ENCODE results near the gene IRF2.

The IRF2 gene

DNA sequence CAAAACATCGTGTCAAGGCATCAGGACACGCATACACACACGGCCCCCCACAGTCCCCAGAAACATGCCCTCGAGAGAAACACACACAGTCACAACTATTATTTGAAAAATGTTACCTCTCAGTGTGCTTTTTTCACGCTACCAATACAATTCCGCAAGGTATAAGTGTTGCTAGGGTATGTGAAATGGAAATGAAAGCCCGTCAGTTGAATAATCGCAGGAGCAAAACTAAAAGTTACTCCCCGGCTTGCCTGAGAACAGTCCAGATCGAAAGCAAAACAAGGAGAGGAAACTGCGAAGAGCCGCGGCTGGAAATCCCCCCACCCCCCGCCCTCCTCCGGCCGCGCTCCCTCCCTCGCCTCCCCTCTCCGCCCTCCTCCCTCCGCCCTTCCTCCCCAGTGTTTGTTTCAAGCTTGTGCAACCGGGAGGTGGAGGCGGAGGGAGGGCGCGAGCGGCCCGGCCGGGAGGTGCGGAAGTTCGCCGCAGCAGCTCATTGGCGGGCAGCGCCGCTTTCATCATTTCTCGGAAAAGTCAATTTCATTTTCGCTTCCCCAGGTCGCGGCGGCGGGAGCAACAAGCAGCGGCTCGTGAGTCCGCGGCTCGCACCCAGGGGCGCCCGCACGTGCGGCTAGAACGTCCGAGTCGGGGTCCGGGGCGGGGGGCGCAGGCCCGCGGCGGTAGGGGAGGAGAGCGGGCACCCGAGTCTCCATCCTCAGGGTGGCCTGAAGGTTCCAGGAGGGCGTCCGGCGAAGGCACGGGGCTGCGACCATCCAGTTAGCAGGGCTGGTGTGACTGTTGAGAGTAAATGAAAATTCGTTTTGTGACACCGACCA, at the start of gene IRF2:
IRF2 (minus strand) TSS at position 288 of the 833 bp plus-strand sequence. CDS start 45,486 bp downstream, outside the sequence.
- in situ Hi-C loops (cut with MboI; ENCODE audit: low sequenced_read_pairs) = no loop called here

DNA sequence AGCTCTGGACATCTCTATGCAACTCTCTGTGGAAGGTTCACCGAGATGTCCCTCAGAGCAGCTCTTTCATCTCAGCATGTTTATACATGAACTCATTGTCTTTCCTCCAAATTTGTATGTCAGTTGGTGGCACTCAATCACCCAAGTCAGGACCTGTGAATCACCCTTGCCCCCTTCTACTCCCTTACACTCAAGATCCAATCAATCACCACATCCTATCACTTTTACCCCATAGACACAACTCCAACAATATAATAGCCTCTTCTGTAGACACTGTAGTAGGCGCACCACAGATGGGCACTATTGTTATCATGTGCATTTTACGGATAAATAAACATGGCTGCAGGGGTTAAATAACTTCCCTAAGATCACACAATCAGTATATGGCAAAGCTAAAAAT, 41.3 kb upstream of the IRF2 start:
- in situ Hi-C loops (cut with MboI; ENCODE audit: low sequenced_read_pairs) = no loop called here

DNA sequence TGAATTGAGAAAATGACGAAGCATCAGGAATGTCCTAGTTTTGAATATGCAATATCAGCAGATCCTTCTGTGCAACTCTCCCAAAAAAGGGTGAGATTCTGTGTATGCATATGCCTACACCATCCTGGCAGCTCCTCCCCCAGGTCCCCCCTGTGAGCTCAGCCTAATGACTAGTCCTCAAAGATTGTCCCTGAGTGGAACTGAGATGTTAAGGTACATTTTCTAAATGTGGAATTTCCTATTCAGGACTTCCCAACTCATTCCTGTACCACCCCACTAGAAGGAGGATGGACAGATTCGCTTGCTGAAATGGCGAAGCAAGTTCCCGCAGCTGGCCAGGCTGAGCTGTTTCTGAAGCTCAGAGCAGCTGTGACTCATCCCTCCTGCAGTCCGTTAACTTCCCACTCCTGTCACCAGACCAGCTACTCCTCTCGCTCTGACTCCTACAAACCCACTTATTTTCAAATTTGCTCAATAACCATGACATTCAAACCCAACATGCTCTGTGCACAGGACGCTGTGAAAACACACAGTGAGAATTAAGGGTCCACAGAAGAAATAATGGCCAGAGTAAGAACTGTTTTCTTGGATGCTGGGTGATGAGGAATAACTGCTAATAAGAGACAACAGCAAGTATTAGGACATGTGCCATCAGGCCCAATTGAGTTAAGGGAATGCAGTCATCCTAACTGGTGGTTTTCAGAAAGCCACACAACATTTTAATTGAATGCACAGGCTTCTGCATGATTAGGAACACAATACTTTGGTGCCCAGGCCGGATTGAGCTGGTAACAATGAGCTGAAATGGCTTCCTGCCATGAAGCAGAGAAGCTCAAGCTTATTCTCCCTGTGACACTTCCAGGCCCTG, 40.0 kb upstream of the IRF2 start:
- in situ Hi-C loops (cut with MboI; ENCODE audit: low sequenced_read_pairs) = no loop called here

DNA sequence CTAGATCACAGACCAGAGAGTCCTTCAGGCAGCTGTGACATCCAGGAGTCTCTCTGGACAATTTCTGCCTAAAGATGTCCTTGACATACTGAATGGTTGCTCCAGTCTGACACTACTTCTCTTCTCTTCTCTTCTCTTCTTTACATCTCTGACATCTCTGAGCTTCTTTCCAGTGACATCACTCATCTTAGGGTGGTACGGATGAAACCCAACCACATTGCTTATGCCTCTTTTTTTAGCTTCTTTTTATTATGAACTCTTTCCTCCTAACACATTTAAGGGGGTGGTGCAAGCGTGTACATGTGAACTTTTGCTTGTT, 39.4 kb upstream of the IRF2 start:
- in situ Hi-C loops (cut with MboI; ENCODE audit: low sequenced_read_pairs) = no loop called here

DNA sequence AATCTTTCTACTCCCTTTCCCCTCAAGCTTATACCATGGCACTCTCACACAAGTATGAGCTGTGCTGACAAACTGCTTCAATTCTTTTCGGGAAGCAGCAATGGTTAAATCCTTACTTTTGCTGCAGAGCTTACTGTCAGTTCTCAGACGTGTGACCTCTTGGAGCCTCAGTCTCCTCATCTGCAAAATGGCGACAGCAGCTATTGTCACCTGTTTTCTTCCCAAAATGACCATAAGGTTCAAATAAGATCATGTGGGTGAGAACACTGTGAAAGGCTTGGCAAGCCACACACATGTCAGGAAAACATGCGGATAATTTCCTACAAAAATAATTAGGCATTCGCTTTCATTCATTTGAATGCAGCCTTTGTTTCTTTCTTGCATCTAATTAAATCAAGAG, 36.8 kb upstream of the IRF2 start:
- in situ Hi-C loops (cut with MboI; ENCODE audit: low sequenced_read_pairs) = no loop called here

DNA sequence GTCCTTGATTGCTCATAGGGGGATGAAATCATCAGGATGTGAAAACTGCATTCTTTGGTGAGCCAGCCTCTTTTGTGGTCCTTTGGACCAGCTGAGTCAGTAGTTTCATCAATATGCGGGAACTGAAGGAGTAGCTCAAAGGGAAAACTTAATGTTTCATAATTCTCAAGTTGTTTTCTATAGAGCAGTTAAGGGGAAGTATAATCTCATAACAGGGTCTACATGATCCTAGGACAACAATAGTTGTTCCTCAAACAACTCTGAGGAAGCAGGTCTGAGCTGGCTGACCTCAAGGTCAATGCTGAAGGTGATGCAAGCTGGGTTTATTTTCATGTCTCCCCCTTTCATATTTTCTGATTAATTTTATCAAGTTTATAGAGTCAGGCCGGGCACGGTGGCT, 36.1 kb upstream of the IRF2 start:
- in situ Hi-C loops (cut with MboI; ENCODE audit: low sequenced_read_pairs) = no loop called here

DNA sequence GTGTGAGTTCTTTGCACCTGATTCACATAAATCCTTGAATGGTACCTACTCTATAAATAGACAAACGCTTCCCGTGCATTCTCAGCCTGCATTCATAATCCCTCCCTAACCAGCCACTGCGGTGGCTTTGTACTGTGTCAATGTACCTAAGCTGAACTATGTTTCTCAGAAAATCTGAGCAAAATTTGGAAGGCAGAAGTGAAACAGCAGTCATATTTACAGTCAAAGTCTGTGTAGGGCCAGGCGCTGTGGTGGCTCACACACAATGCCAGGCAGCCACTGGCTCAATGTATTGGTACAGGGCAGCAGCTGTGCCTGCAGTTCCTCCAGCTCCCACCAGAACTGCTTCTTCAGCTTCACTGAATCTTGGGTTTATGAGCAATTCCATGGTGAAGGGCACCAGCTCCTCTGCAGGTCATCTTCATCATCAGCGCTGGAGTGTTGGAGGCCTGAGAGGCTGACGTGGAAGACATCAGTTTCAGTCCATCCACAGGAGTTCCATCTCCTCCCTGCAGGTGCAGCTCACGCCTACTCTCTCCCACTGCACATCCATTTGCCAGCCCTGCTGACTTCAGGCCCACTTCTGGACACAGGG, 32.3 kb upstream of the IRF2 start:
- in situ Hi-C loops (cut with MboI; ENCODE audit: low sequenced_read_pairs) = no loop called here

DNA sequence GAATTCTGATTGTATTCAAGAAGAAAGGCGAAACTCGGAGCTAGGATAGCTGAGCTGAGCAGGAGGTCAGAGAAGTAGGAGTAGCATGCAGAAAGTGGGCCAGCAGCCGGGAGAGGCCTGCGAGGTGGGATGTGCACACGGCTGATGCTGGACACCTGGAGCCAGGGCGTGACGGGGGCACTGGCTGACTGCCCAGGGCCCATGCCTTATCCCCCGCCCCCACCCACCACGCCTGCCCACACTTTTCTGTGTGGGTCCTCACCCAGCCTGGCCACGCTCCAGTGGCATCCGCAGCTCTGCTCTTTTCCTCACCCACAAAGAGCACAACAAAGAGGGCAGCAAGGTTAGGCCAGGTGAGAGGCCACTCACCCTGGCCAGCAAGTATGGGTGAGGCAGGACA, 30.0 kb upstream of the IRF2 start:
- in situ Hi-C loops (cut with MboI; ENCODE audit: low sequenced_read_pairs) = no loop called here

DNA sequence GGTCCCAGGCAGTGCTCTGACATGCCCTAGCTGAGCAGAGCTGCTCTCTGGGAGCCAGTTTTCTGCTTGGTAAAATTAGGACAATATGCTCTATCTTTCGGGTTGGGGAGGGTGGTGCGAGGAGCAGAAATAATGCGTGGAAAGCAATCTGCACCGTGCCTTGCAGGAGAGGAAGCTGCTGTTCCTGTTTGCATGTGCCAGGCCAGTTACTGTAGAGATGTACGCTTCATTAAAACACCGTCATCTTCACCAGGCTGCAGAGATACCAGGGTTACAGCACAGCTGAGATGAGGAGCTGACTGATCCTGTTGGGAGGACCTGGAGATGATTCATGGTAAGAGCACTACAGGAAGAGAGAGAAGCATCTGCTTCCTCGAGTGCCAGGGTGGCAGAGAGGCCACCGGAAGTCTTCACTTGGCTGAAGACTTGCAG, 29.5 kb upstream of the IRF2 start:
- in situ Hi-C loops (cut with MboI; ENCODE audit: low sequenced_read_pairs) = no loop called here

DNA sequence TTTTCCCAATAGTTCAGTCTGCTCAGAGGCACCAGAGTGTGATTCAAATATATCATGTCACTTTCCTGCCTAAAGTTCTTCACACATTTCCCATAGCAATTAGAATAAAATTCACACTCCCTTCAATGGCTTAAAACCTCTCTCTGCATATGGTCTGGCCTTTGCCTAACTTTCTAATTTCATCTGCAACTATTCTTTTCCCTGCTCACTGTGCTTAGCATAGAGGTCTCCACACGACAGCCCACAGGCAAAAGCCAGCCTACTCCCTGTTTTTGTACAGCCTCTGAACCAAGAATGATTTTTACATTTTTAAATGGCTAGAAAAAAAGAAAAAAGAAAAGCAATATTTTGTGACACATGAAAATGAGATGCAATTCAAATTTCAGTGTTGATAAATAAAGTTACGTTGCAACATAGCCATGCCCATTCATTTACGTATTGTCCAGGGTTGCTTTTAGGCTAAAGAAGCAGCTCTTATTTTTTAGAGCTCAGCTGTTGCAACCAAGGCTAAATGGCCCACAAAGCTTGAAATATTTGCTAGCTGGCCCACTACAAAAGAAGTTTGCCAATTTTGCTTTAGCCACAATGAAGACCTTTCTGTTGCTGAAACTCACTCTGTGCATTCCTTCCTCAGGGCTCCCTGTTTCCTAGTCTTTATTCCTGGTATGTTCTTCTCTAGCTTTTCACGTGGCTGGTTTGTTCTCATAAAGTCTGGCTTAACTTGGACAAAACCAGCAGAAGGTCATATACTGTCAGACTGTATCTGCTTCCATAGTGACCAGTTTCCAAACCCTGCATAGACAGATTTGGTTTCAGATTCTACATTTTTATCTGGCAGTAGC, 26.6 kb upstream of the IRF2 start:
- in situ Hi-C loops (cut with MboI; ENCODE audit: low sequenced_read_pairs) = no loop called here

DNA sequence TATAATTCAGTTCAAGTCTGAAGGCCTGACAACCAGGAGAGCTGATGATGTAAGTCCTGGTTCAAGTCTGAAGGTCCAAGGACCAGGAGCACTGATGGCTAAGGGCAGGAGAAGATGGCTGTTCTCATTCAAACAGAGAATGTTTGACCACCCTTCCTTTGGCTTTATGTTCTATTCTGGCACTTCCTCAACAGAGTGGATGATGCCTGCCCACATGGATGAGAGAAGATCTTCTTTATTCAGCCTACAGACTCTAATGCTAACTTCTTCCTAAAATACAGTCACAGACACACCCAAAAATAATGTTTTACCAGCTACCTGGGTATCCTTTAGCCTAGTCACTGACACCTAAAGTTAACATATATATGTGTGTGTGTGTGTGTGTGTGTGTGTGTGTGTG, 25.6 kb upstream of the IRF2 start:
- in situ Hi-C loops (cut with MboI; ENCODE audit: low sequenced_read_pairs) = no loop called here

DNA sequence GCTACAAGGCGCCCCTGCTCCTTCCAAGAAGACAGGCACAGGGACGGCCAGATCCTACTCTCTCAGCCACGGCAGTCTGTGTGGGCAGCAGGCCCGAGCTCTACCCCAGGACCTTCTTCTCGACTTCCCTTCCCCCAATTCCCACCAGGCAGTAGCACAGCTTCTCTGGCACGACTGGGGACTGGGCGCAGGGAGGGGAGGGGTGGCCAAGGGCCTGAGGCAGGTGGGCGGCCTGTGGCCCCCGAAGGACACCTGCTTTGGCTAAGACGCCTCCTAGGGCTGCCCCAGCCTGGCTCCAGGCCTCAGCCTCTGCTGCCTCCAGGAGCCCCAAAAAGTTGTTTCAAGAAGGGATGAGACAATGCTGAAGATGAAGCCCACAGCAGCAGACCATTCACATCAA, 24.2 kb upstream of the IRF2 start:
- in situ Hi-C loops (cut with MboI; ENCODE audit: low sequenced_read_pairs) = no loop called here

DNA sequence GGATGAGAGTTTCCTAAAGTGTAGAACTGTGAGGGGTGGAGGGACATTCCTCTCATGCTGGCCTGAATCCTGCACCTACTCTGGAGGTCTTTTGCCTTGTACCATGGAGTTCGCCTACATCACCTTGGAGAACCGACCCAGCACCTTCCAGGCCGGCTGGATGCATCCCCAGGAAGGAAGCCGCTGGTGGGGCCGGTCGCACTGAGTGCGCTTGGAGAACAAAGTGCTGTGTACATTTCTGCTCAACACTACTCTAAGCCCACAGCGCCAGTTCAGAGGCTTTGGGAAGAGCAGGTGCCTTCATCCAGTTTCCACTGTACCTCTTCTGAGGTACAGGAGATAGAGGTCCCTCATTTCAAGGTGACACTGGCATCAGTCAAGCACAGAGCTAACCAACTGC, 15.4 kb upstream of the IRF2 start:
- in situ Hi-C loops (cut with MboI; ENCODE audit: low sequenced_read_pairs) = no loop called here

DNA sequence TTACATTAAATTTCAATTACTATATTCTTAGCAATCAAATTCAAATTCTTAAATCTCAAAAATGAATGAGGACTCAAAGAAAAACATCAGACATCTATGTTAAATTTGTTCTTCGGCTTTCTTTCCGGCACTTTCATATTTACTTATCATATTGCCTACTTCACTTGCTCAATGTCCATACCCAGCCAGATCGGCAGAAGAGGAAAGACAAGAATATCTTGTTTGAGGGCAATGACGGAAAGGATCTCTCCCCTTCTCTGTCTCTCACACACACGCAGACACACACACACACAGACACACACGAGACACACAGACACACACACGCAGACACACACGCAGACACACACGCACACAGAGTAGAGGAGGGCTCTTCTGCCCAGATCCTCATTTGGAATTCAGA, 13.2 kb upstream of the IRF2 start:
- in situ Hi-C loops (cut with MboI; ENCODE audit: low sequenced_read_pairs) = no loop called here

DNA sequence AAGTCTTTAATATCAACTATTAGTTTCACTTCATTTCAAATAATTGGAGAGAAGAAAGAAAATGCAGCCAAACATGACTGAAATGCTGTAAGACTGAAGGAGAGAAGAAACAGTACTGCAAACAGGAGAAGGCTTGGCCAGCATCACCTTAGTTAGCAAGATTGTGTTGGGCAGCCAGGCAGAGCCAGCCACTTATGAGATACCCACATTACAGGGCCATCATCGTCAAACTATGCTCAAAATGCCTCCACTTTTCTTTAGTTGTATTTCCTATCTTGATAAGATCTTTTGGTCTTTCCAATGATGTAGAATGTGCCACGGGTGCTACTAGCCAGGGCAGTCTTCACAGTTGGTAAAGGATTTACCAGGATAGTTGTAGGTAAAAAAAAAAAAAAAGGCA, 10.9 kb upstream of the IRF2 start:
- in situ Hi-C loops (cut with MboI; ENCODE audit: low sequenced_read_pairs) = no loop called here

DNA sequence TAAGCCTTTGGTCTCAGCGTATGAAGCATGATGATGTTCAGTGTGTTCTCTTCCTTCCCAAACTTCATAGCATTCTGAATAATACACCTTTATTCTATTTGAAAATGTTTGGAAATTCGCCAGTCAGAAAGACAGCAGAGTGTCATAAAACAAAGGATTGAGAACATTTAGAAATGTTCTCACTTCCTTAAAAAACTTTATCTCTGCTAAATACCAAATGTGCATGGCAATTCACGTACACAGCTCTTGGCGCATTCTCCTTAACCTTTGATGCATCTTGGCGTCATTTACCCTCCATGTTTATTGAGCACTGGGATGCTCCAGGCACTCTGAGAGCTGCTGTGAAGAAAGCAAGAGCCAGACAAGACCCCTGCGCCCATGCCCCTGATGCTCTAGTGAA, 7.2 kb upstream of the IRF2 start:
- in situ Hi-C loops (cut with MboI; ENCODE audit: low sequenced_read_pairs) = no loop called here

DNA sequence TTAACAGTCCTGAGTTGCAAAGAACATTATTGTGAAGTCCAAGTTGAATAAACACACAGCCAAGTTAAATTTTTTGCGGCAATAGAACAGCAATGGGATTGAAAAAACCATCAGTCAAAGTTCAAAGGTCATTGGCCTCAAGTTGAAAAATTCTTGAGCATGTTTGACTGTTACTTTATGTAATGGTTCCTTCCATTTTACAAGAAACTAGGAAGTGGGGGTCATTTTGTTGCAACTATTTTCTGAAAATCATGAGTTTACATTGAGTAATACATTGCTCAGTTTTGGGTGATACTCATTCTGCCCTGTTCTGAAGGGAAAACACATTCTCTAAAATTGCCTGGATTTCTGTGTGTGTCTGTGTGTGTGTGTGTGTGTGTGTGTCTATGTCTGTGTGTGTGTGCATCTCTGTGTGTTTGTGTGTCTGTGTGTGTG, 5.2 kb upstream of the IRF2 start:
- in situ Hi-C loops (cut with MboI; ENCODE audit: low sequenced_read_pairs) = no loop called here

DNA sequence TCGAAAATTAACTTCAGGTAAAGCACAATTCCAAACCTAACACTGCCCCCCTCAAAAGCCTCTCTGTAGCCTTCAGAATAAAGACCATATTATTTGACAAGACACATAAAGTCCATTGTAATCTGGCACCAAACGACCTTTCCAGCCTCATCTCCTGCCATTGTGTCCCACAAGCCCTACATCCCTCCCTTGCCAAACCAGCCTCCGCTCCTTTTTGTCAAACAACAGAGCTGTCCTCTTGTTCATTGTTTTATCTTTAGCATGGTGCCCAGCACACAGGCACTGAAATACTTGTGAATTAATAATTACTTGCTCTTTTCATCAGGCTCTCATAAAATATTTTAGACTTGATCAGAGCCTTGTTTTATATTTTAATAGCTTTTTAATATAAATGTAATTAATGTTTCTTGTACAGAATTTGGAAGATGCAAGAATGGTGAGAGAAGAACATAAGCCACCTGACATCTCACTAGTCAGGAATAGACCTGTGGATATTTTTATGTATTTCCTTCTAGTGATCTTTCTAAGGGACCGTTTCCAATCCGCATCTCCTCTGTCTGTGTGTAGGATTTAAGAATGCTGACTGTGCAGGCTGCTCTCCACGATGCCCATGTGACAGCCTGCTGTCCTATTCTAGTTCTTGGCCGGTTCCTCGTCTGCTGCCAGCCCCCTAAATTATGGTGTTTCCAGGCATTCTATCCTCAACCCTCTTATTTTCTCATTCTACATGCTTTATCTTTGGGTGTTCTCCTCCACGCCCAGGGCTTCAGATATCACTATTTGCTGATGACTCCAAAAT, 3.0 kb upstream of the IRF2 start:
- in situ Hi-C loops (cut with MboI; ENCODE audit: low sequenced_read_pairs) = no loop called here

DNA sequence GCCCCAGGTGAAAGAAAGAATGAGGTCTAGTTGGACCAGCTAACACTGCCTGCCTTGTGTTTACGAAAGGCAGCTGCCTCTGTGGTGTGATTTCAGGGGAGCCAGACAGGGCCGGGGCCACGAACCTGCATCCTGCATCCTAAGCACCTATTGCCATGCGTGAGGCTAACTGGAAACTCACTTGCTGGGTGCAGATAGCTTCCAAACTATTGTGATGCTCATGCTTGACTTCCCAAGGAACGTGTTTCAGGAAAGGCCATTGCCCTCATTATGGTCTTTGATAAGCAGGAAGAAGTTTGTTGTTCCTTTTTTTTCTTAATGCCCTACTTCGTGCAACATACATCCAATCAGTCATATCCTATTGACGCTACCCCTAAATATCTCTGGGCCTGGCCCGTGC, 2.3 kb upstream of the IRF2 start:
- in situ Hi-C loops (cut with MboI; ENCODE audit: low sequenced_read_pairs) = no loop called here

DNA sequence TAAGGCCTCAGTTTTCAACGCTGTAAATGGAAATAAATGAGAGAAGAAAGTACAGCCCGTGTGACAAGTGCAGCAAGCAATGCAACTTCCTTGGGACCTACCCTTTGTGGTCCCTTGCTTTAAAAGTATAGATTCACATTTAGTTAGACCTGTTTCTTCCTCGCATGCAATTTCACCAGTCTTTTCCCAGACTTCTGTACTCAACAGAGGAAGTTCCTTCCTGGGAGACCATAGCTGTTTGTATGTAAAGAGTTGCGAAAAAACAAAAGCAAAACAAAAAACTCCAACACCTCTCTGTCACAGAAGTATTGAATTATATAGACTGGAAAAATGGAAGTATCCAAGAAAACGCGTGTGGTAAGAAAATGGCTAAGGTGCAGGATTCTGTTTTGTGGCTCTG, 1.1 kb upstream of the IRF2 start:
- in situ Hi-C loops (cut with MboI; ENCODE audit: low sequenced_read_pairs) = no loop called here
